ENCODE data around the gene TMPRSS9. TPM values are rescaled to one million over a fixed set of nuclear protein-coding genes. Genes with fewer than 3 reads are reported as not detected.
A peak's percentile ranks its signal among the peaks of the same experiment; 100 is the strongest.

Gene TMPRSS9
- total and polyA plus RNA-seq, 10 donors: 0.70 to 4.3 (median 2.7) TPM

DNA sequence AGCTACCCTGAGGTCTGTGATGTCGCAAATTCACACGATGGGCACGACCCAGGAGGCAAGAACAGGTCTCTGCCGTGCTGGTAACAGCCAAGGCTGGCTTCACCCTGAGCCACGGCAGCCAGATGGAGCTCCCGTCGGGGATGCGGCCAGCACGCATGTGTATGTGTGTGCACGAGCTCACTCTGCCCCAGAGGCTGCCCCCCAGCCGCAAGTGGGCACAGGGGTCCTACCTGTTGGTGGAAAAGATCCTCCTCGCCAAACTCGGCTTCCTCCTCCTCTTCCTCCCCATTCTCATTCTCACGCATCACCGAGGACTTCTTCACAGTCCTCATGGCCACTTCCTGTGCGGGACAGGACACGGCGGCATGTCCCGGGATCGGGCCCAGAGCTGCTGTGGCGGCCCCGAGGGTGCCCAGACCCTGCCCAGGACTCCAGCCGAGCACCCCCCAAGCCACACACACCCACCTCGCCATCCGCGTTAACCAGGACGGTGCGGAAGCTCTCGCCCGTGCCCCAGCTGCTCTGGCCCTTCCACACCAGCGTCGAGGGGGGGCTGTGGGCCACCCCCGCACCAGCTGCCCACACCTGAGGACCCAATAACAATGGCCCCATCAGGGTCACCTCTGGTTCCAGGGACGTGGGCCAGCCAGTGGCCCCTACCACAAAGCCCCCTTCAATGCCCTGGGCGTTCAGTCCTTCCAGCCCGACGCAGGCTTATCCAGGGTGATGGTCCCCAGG is 71.4 kb downstream of the TMPRSS9 start:
- peaks cover 0 to 67% (median 33%) of the 10 kb centered on the region in 6 donors for H3K36me3 ChIP-seq
- WGBS, 5 donors: 89 to 93% (median 92%) methylated on average over 33 to 37 of the region's 37 CpGs
- H3K27ac ChIP-seq: no peak overlapping the region
- no peaks in the 10 kb centered on the region for H3K27me3 ChIP-seq (replicated peaks in 1 of 7)
- DNase-seq: peak; percentile 71
- H3K9me3 ChIP-seq: no peaks in the 10 kb centered on the region
- TF ChIP-seq, protein P1, sequence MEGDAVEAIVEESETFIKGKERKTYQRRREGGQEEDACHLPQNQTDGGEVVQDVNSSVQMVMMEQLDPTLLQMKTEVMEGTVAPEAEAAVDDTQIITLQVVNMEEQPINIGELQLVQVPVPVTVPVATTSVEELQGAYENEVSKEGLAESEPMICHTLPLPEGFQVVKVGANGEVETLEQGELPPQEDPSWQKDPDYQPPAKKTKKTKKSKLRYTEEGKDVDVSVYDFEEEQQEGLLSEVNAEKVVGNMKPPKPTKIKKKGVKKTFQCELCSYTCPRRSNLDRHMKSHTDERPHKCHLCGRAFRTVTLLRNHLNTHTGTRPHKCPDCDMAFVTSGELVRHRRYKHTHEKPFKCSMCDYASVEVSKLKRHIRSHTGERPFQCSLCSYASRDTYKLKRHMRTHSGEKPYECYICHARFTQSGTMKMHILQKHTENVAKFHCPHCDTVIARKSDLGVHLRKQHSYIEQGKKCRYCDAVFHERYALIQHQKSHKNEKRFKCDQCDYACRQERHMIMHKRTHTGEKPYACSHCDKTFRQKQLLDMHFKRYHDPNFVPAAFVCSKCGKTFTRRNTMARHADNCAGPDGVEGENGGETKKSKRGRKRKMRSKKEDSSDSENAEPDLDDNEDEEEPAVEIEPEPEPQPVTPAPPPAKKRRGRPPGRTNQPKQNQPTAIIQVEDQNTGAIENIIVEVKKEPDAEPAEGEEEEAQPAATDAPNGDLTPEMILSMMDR (IDR thresholded peaks at IDR 0.05 in 8 of 11, conservative IDR thresholded peaks at IDR 0.05 in 3 of 11): no peak
- TF ChIP-seq POLR2AphosphoS5 (IDR thresholded peaks at IDR 0.05): no peak
- no peak for TF ChIP-seq POLR2A (IDR thresholded peaks at IDR 0.05)
- H3K4me3 ChIP-seq: no peak overlapping the region
- intact Hi-C loops (cut with DNase I; ENCODE audit: low total_unique reads): no loop called here
- H3K4me1 ChIP-seq: peaks cover 8 to 20% (median 19%) of the 10 kb centered on the region in 6 donors

DNA sequence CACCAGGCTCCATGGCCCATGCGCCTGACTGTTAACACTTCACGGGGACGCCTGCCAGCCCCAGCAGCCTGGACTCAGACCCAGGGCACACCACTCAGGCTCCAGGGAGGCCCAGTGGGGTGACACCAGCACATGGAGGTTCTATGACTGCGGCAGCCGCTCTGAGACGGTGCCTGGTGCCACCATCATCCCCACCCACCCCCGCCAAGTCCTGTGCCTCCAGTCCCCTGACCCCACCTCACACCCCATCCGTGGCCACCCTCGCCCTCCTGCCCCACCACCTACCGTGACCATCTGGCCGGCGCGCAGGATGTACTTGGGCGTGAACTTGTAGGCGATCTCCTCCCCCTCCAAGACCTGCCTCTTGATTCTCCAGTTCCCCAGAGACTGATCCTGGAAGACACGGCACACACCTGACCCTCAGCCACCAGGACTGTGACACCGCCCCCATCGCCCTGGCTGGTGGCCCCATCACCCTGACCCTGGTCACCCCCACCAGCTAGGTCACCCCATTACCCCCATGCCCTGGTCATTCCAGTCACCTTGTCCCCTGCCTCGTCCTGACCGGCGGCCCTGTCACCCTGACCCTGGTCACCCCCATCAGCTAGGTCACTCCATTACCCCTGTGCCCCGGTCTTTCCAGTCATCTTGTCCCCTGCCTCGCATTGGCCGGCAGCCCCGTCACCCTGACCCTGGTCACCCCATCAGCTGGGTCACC is 72.2 kb downstream of the TMPRSS9 start:
- Histone ChIP-seq H3K4me3 (no peak overlapping the region), H3K27ac (no peak overlapping the region), H3K36me3 (peaks cover 0 to 73% (median 39%) of the 10 kb centered on the region in 6 donors), H3K4me1 (peaks cover 6 to 13% (median 12%) of the 10 kb centered on the region in 6 donors), H3K27me3 (replicated peaks in 1 of 7) (no peaks in the 10 kb centered on the region), H3K9me3 (no peaks in the 10 kb centered on the region)
- no peak for DNase-seq
- no peak for TF ChIP-seq POLR2A (IDR thresholded peaks at IDR 0.05)
- no peak for TF ChIP-seq POLR2AphosphoS5 (IDR thresholded peaks at IDR 0.05)
- TF ChIP-seq, protein P1 (IDR thresholded peaks at IDR 0.05 in 8 of 11, conservative IDR thresholded peaks at IDR 0.05 in 3 of 11): no peak
- intact Hi-C loops (cut with DNase I; ENCODE audit: low total_unique reads): no loop called here
- 94 to 97% (median 96%) methylated on average over 21 to 25 of the region's 25 CpGs for WGBS, 5 donors

DNA sequence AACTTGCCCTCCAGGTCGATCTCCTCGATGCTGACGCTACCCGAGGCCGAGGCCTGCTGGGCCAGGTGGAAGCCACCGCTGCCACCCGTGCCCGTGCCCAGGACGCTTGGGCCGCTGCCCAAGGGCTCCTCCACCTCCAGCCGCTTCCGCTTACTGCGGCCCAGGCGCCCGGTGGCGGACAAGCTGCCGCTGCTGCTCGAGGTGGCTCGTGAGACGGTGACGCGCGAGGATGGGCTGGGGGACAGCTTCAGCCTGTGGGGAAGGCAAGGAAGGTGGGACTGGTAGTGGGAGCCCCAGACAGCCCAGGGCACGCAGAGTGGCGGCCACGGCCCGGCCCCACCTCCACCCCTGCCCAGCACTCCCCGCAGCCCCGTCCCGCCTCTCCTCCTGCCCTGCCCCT is 73.8 kb downstream of the TMPRSS9 start:
- DNase-seq: no peak

More for the DNA sequence above, 73.8 kb downstream of the TMPRSS9 start:
- no peaks in the 10 kb centered on the region for H3K27me3 ChIP-seq (replicated peaks in 1 of 7)
- no peaks in the 10 kb centered on the region for H3K9me3 ChIP-seq
- intact Hi-C loops (cut with DNase I; ENCODE audit: low total_unique reads): no loop called here
- no peak overlapping the region for H3K27ac ChIP-seq
- TF ChIP-seq POLR2AphosphoS5 (IDR thresholded peaks at IDR 0.05): no peak
- no peak for TF ChIP-seq POLR2A (IDR thresholded peaks at IDR 0.05)
- TF ChIP-seq, protein P1 (IDR thresholded peaks at IDR 0.05 in 8 of 11, conservative IDR thresholded peaks at IDR 0.05 in 3 of 11): no peak
- peaks cover 0 to 88% (median 49%) of the 10 kb centered on the region in 6 donors for H3K36me3 ChIP-seq
- peaks cover 0 to 2% (median 0%) of the 10 kb centered on the region in 6 donors for H3K4me1 ChIP-seq
- 93 to 97% (median 96%) methylated on average over 28 to 30 of the region's 30 CpGs for WGBS, 5 donors
- no peak overlapping the region for H3K4me3 ChIP-seq
